SK-N-SH treated with all-trans-retinoic acid at 6 μM for 48 hours (cell line): ENCODE results near the gene NDFIP1.

Experiments
- ATAC-seq: fragments of 200-7000 bp; cut with Tn5 transposase; 3 replicates; pipeline ENCODE4 v1.9.1; 2020; ENCODE audit warnings: mild to moderate bottlenecking, moderate library complexity
- BACH2 ChIP-seq: fragments of 250-450 bp; sonication (Bioruptor Pico); IDR thresholded peaks from 2 replicates; pipeline ENCODE4 v1.9.0; 2021; ENCODE audit warnings: mild to moderate bottlenecking, borderline replicate concordance
- CSDC2 ChIP-seq: fragments of 250-450 bp; sonication (Bioruptor Pico); IDR thresholded peaks from 2 replicates; pipeline ENCODE4 v1.5.0; 2020; ENCODE audit warnings: mild to moderate bottlenecking, moderate library complexity
- CSRNP3 ChIP-seq: fragments of 250-450 bp; sonication (Bioruptor Pico); IDR thresholded peaks from 2 replicates; pipeline ENCODE4 v1.5.1; 2021; ENCODE audit warnings: mild to moderate bottlenecking, moderate library complexity
- ISL1 ChIP-seq: fragments of 250-450 bp; sonication (Bioruptor Pico); IDR thresholded peaks from 2 replicates; pipeline ENCODE4 v2.1.2; 2022; ENCODE audit warnings: mild to moderate bottlenecking, moderate library complexity
- OSR1 ChIP-seq: fragments of 250-450 bp; sonication (Bioruptor Pico); IDR thresholded peaks from 2 replicates; pipeline ENCODE4 v1.8.0; 2022; ENCODE audit warnings: moderate library complexity, mild to moderate bottlenecking, inconsistent platforms
- POU6F1 ChIP-seq: fragments of 250-450 bp; sonication (Bioruptor Pico); IDR thresholded peaks from 2 replicates; pipeline ENCODE4 v1.8.0; 2021; ENCODE audit warnings: low read depth, mild to moderate bottlenecking, moderate library complexity, borderline replicate concordance
- PPARA ChIP-seq: fragments of 250-450 bp; sonication (Bioruptor Pico); IDR thresholded peaks from 2 replicates; pipeline ENCODE4 v1.5.0; 2020; ENCODE audit warnings: mild to moderate bottlenecking, borderline replicate concordance
- RARB ChIP-seq: fragments of 250-450 bp; sonication (Bioruptor Pico); IDR thresholded peaks from 2 replicates; pipeline ENCODE4 v1.8.0; 2021; ENCODE audit warnings: mild to moderate bottlenecking, moderate library complexity
- SNAI2 ChIP-seq: fragments of 250-450 bp; sonication (Bioruptor Pico); IDR thresholded peaks from 2 replicates; pipeline ENCODE4 v1.5.0; 2020; ENCODE audit warnings: mild to moderate bottlenecking, moderate library complexity
- TCF4 ChIP-seq: fragments of 250-450 bp; sonication (Bioruptor Pico); IDR thresholded peaks from 2 replicates; pipeline ENCODE4 v1.8.0; 2021; ENCODE audit warnings: mild to moderate bottlenecking, moderate library complexity, borderline replicate concordance
- TOX ChIP-seq: fragments of 250-450 bp; sonication (Bioruptor Pico); IDR thresholded peaks from 2 replicates; pipeline ENCODE4 v1.8.0; 2021; ENCODE audit warnings: mild to moderate bottlenecking, moderate library complexity, borderline replicate concordance
- TSHZ2 ChIP-seq: fragments of 250-450 bp; sonication (Bioruptor Pico); IDR thresholded peaks from 2 replicates; pipeline ENCODE4 v1.5.0; 2020; ENCODE audit warnings: mild to moderate bottlenecking, moderate library complexity
- ZC3H10 ChIP-seq: fragments of 250-450 bp; sonication (Bioruptor Pico); IDR thresholded peaks from 2 replicates; pipeline ENCODE4 v1.5.1; 2021; ENCODE audit warnings: mild to moderate bottlenecking, moderate library complexity
- ZFP30 ChIP-seq: fragments of 450-650 bp; formaldehyde crosslinking; IDR thresholded peaks from 2 replicates; pipeline ENCODE4 v1.5.0; 2022; ENCODE audit warnings: mild to moderate bottlenecking, moderate library complexity
- ZNF70 ChIP-seq: fragments of 450-650 bp; formaldehyde crosslinking; IDR thresholded peaks from 2 replicates; pipeline ENCODE4 v1.5.0; 2020; ENCODE audit warnings: mild to moderate bottlenecking, moderate library complexity
- ZNF8 ChIP-seq: fragments of 450-650 bp; formaldehyde crosslinking; IDR thresholded peaks from 2 replicates; pipeline ENCODE4 v1.5.0; 2020; ENCODE audit warnings: mild to moderate bottlenecking, moderate library complexity

The NDFIP1 gene

GRCh38 chr5:142078706-142079105 is 29.9 kb upstream of the NDFIP1 start:
- TF ChIP-seq OSR1 (CRISPR knock-in tag) (no peak), TCF4 (CRISPR knock-in tag) (no peak), ZNF70 (CRISPR knock-in tag) (no peak)
- TF ChIP-seq, all 23 proteins: peak for 0
- no peak for ATAC-seq

- TF ChIP-seq POU6F1 (CRISPR knock-in tag) (no peak), ISL1 (CRISPR knock-in tag) (0 out of 2 replicates have a peak, but pooled peaks have one; percentile 11), TSHZ2 (CRISPR knock-in tag) (0 out of 2 replicates have a peak, but pooled peaks have one; percentile 9)
- no peak for ATAC-seq
These were observed 29.3 kb upstream of the NDFIP1 start for GRCh38 chr5:142079306-142079721.

GRCh38 chr5:142080248-142080647 is 28.3 kb upstream of the NDFIP1 start:
- no peak for ATAC-seq
- TF ChIP-seq PPARA (CRISPR knock-in tag) (no peak), ZFP30 (CRISPR knock-in tag) (no peak), BACH2 (CRISPR knock-in tag) (no peak), TCF4 (CRISPR knock-in tag) (no peak), ZNF70 (CRISPR knock-in tag) (no peak), CSRNP3 (CRISPR knock-in tag) (no peak), ZNF8 (CRISPR knock-in tag) (no peak), CSDC2 (CRISPR knock-in tag) (no peak), POU6F1 (CRISPR knock-in tag) (no peak), TOX (no peak), RARB (no peak)
- TF ChIP-seq, all 23 proteins: peak for 0

GRCh38 chr5:142082182-142082781 is 26.3 kb upstream of the NDFIP1 start:
- TF ChIP-seq ISL1 (CRISPR knock-in tag) (no peak), TSHZ2 (CRISPR knock-in tag) (no peak), POU6F1 (CRISPR knock-in tag) (no peak), TCF4 (CRISPR knock-in tag) (no peak), ZC3H10 (no peak), RARB (no peak), SNAI2 (CRISPR knock-in tag) (no peak), ZNF8 (CRISPR knock-in tag) (no peak)
- ATAC-seq: no peak
